NK-92 treated with Interleukin-12 subunit alpha and Interleukin-12 subunit beta, amount 100 ng/mL, for 24 hours (cell line): ENCODE data around the gene NUMB.

Experiments used
- DNase-seq: peaks from one replicate; lab custom pipeline; 2025; lab: John Stamatoyannopoulos, UW

NUMB gene

DNA sequence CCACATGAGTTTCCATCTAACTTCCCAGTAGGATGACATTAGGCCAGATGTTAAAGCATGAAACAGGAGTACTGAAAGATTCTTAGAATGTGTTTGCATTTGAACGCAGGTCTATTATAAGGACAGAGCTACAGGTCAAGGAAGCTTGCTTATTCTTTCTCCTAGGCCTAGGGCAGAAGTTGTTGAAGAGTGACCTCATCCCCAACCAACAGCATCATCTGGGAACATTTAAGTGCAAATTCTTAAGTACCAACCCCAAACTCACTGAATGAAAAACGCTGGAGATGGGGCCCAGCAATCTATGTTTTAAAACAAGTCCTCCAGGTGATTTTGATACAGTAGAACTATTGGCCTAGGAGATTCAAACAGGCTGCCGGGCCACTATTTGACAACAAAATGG, 168.6 kb downstream of the NUMB start:
- no peak for DNase-seq

DNA sequence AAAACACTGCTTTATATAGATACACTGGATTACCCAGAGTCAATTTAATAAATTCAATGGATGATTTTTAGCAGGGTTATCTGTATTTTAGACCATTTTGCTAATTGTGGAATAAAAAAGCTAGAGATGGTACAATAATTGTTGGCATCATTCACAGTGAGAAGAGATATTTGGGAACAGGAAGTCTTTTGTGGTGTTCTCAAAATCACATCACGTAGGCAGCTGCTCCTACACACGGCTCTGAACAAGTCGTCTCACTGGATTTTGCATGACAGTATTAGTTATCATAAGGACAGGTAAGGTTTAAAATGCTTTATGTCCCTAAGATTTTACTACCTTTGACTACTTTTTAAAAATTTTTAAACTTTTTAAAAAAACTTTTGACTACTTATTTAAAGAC, 169.0 kb downstream of the NUMB start:
- no peak for DNase-seq

DNA sequence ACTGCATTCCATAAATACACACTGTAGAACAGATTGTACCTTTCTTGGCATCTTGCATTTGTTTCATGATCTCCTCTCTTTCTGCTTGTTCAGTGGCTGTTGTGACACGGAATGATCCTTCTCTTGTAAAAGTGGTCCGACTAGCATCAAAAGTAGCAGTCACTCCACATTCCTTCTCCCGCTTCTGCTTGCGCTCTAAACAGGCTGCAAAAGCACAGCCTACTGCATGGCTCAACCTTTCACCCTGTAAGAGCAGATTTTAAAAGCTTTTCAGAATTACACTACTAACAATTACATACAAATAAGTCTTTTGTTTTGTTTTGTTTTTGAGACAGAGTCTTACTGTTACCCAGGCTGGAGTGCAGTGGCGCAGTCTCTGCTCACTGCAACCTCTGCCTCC, 171.3 kb downstream of the NUMB start:
- DNase-seq = no peak

DNA sequence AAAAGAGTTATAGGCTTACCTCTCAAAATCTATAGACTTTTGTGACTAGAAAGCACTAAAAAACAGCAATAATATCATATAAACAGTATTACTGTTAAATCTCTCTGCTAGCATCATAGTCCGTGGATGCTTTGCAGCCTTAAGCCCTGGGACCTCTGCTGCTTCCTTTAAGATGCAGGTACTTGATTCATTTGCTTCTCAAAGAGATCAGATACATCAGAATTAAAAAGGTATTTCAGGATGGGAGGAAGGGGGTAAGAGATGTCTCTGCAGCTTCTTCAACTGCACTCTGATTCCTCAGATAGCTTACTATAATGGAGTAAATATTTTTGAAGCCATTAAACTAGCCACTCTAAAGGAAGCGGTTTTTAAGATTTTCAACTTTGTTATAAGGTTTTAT, 171.7 kb downstream of the NUMB start:
- no peak for DNase-seq

DNA sequence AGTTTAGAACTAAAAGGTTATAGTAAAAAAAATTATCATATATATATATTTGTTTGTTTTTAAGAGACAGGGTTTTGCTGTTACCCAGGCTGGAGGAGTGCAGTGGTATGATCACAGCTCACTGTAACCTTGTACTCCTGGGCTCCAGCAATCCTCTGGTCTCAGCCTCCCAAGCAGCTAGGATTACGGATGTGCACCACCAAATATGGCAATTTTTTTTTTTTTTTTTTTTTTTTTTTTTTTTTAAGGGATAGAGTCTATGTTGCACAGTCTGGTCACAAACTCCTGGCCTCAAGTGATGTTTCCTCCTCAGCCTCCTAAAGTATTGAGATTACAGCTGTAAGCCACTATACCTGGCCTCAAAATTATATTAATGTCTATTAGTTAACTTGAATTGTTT, 172.4 kb downstream of the NUMB start:
- DNase-seq = no peak

DNA sequence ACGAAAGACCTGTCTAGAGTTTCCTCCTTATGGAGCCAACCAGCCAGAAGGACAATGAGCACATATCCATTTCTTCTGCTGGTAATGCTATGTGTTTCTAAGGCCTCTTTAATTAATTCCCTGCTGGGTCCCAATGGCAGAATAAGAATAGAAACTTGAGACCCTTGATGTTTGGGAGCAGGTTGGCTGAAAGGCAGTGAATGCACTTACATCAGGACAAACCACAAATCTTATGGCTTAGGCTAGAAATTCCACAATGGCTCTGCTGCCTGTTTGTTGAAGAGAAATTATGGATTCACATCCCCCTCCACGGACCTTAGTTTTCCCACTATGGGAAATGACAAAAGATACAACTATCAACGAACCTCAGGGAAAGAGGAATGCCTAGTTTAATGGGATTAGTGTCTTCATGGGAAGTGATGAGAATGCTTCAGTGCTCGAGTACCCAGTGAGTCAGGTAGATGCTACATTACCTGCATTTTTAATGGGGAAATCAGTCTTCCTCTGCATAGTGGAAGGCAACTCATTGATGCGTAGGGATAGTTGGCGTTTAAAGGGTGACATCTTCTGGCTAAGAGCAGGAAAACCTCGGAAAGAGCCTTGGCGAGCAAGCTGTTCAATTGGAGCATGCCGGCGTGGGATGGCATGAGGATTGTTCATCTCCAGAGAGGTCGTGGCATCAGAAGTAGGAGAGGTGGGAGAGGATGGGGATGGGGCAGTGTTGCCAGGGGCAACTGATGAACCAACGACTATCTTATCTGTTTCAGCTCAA, 174.6 kb downstream of the NUMB start:
- DNase-seq = no peak

DNA sequence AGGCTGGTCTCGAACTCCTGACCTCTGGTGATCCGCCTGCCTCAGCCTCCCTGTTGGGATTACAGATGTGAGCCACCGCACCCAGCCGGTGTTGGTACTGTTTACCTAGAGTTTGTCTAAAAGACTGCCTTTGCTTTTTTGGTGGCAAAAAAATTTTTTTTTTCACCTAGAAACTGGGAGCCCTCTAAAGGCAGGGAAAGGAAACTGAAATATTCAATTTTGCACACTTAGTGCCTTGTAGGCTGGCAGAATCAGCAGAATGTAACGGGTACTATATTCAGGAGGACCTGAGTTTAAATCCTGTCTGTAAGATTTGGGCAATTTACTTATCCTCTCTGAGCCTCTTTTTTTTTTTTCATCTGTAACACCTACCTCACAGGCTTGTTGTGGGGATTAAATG, 177.4 kb downstream of the NUMB start:
- DNase-seq = no peak

DNA sequence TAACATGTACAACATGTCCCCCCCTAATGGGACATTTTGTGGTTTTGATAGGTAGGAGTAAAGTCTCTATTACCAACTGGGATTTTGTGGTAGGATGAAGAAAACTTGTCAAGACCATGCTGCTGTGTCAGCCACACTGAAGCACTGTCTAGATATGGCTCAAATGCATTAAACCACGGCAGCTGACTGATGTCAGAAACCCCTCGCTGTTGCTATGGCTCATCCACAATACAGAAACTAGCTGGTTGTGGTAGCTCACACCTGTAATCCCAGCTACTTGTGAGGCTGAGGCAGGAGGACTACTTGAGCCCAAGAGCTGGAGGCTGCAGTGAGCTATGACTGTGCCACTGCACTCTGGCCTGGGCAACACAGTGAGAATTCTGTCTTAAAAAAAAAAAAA, 181.0 kb downstream of the NUMB start:
- no peak for DNase-seq

DNA sequence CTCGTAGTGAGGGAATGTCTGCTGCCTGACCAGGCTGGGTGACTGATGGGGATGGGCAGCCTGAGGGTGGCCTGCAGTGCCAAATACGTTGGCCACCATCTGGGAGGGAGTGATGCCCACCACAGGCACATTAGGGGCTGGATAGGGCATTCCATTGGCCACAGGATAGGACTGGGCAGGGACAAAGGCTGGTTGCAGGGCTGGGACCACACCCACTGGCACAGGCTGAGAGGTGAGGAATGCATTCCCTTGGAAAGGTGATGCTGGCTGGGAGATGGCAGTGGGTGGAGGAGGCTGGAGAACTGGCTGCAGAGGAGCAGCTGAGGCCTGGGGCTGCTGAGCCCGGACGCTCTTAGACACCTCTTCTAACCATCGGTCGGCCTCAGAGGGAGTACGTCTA, 181.5 kb downstream of the NUMB start:
- no peak for DNase-seq

DNA sequence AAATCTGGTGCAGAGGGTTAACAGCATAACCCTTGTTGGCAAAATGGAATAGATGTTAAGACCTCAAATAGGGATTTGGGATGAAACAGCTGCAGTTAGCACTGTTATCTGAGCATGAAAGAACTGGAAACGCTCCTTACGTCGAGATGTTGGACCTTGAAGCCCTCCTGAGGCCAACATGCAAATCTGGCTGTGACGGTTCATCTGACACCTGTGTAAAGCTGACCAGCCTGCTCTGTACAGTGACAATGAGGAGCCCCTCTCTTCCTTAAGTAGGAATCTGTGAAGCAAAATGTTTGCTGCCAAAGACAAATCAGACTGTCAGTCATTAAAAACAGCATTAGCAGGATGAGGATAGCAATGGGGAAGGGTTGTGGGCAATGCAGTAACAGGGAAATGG, 184.5 kb downstream of the NUMB start:
- no peak for DNase-seq

DNA sequence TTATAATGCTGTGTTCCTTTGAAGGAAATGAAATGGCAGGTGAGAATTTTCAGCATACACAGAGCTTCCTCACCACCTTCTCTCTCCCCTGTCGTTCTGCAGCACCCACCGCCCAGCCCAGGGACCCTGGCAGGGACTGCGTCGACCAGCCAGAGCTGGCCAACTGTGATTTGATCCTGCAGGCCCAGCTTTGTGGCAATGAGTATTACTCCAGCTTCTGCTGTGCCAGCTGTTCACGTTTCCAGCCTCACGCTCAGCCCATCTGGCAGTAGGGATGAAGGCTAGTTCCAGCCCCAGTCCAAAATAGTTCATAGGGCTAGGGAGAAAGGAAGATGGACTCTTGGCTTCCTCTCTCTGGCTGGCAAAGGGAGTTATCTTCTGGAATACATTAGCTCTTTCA, 186.0 kb downstream of the NUMB start:
- DNase-seq = no peak

DNA sequence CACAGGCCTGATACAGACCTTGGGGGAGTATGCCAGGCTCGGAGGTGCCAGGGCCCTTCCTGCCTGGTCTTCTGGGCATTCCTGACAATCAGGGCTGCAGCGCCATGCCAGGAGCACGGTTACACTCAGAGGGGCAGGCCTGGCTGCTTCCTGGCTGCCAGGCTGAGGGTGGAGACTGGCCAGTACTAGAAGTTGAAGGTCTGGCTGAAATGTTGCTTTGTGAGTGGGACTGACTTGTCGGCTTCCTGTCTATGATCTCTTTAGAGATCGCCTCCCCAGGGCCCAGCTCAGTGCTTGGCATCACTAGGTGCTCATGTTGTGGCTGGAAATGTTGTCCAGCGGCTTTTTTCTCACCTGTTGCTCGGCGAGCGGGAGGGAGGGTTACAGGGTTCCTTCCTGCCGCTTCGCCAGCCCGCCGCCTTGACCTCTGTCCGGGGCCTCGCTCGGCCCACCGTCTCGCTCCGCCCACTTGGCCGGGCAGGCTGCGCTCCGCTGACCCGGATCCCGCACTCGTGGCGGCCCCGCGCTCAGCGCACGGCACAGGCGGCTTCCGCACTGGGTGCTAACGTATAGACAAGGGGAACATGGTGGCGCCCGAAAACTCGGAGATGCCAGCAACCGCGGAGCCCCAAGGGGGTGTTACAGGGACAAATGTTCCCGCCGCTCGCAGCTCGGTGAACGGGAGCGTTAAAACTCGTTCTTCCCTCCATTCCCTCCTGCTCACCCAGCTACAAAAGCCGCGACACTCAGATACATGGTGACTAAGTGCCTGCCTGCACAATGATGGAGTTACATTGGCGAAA, 188.4 kb downstream of the NUMB start:
- no peak for DNase-seq

DNA sequence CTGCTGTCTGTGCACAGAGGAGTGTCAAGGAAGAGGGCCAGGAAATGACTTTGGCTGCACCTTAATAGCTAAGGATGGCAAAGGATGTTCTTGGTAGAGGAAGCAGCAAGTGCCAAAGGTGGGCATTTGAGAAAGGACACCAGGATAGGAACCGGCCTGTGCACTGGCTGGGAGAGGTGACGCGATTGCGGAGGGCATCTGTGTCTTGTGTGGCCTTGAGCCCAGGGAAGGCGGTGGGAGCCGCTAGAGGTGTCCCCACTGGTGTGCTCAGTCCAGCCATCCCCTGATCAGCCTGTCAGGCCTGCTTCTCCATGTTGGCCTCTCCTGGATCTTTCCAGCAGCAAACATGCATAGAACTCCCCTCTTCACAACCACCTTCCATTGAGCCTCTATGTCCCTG, 190.9 kb downstream of the NUMB start:
- no peak for DNase-seq

DNA sequence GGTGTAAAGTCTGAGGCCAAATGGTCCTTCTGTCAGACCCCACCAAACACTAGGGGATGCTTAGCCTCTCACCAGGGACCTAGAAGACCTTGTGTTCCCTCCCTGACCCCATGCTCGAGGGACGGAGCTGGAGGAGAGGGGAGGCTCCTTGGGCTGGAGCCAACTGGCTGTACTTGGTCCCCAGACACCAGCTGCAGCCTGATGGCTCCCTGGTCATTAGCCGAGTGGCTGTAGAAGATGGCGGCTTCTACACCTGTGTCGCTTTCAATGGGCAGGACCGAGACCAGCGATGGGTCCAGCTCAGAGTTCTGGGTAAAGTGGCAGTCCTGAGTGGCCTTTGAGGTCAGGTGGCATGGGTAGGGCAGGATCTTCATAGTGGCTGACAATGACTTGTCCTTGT, 192.0 kb downstream of the NUMB start:
- no peak for DNase-seq

DNA sequence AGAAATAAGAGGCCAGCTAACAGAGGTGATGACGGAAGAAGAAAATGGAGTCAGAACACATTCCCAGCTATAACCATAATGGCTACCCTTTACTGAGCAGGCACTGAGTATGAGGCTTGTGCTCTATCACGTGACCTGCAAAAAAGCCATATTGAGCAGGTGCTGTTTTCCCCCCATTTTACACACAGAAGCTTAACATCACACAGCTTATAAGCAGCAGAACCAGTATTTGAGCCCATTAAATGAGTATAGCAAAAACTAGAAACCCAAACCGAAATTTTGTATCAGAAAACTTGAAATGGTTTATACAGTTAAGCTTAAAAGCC, 192.7 kb downstream of the NUMB start:
- no peak for DNase-seq

DNA sequence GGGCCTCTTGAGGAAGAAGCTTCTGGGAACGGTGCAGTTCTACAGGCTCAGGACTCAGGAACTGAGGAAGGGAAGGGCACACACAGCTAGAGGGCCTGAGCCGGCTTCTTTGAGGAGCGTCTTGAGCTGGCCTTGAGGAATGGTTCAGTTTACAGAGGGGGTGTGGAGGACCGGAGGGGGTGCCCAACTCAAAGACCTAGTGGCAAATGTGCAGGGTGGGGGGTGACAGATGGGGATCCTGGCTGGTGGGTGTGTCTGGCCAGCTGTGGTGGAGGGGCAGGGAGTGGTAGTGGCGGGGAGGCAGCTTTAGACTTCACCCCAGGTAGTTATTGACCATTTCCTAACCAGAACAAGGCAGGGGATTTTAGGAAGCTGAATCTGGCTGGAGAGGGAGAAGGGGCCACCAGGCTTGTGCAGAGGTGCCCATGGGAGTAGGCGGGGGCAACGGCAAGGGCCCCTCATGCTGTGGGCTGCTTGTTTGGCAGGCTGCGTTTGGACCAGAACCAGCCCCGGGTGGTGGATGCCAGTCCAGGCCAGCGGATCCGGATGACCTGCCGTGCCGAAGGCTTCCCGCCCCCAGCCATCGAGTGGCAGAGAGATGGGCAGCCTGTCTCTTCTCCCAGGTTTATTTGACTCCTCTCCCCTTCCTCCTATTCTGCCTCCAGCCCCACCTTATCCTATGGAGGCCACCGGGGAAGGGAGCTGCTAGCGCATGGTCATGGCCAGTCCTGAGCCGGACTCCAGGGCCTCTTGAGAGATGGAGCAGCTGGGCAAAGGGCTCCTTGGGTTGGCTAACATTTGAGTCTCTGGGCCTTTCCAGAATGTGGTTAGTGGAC, 193.2 kb downstream of the NUMB start:
- DNase-seq = no peak

DNA sequence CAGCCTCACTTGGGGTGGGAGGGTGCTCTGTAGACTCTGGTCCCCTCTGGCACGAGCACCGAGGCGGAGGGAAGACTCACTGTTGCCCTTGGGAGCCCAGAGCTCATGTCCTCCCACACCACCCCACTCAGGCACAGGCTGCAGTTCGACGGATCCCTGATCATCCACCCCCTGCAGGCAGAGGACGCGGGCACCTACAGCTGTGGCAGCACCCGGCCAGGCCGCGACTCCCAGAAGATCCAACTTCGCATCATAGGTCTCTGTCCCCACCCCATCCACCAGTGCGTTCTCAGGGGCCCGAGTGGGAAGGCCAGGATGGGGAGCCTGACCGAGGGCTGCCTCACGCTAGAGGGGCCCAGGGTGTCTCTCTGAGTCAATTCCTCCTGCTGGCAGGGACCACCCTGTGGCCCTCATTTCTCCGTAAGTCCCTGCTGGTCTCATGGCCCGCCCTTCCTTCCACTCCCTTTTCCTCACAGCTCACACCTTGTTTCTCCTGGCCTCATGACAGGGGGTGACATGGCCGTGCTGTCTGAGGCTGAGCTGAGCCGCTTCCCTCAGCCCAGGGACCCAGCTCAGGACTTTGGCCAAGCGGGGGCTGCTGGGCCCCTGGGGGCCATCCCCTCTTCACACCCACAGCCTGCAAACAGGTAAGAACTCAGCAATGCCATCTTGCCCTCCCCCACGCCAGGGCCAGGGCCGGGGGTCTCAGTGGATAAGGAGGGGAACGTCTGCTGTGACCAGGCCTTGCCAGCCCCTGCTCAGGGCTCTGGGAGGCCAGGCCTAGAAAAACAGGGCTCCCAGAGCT, 194.1 kb downstream of the NUMB start:
- DNase-seq = no peak

DNA sequence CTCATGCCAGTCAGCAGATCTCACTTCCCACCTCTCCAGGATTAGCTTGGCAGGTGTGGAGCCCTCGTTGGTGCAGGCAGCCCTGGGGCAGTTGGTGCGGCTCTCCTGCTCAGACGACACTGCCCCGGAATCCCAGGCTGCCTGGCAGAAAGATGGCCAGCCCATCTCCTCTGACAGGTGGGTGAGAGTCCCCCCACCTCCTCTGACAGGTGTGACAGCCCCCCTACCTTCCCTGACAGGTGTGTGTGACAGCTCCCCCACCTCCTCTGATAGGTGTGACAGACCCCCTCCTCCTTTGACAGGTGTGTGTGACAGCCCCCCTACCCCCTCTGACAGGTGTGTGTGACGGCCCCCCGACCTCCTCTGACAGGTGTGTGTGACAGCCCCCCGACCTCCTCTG, 194.7 kb downstream of the NUMB start:
- DNase-seq = no peak

DNA sequence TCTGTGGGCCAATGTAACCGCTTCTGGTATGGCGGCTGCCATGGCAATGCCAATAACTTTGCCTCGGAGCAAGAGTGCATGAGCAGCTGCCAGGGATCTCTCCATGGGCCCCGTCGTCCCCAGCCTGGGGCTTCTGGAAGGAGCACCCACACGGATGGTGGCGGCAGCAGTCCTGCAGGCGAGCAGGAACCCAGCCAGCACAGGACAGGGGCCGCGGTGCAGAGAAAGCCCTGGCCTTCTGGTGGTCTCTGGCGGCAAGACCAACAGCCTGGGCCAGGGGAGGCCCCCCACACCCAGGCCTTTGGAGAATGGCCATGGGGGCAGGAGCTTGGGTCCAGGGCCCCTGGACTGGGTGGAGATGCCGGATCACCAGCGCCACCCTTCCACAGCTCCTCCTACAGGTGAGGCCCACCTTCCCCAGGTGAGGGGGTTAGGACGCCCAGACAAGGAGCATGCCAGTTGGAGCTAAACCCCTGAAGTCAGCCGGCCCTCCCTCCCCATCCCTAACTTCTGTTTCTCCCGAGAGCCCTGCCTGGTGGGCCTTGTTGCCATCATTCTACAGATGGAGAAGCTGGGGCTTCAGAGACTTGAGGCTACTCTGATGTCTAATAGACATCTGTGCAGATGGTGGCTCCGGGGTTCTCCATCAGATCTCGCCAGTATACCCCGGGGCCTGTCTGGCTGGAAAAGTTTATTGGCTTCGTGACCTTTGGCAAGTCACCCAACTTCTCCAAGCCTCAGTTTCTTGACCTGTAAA, 195.7 kb downstream of the NUMB start:
- DNase-seq = no peak

DNA sequence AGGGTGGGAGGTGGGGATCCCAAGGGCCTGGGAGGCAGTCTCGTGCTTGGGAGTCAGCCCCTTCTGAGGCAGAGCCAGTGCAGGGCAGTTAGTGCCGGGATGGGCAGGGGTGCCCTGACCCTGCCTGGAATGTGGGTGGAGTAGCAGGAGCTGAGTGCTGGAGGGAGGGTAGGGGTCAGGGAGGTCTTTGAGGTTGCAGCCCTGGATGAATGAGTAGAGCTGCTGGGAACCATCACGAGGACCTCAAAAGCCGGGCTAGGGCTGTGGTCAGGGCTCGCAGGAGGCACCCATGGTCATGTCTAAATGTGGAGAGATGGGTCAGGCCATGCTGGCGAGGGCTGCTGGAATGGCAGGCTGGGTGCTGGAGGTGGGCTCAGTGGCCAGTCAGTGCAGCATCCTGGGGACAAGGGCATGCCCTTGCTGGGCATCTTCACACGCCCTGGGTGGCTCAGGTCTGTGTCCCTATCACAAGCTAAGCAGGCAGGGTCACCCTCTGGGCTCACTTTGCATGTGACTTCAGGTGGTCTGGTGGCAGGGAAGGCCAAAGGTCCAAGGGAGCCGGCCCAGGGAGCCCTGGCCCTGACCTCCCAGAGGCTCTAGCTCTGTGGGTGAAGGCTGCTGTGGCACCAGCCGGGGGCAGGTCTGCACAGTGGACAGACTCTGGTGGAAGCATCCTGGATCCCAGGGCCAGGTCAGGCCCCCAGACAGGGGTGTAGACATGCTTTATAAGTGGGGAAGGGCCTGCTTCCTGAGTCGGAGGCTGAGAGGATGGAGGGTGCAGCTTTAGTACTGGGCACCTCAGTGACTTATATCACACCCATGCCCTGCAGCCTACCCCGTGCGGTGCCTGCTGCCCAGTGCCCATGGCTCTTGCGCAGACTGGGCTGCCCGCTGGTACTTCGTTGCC, 196.6 kb downstream of the NUMB start:
- DNase-seq = no peak
